ENCODE measurements around the gene NTSR1.

- TF ChIP-seq CTCF (IDR thresholded peaks at IDR 0.05; ENCODE audit: low read depth, low read length, poor library complexity, severe bottlenecking) (no peak), EZH2phosphoT487 (IDR thresholded peaks at IDR 0.05; ENCODE audit: borderline replicate concordance, low read length) (no peak)
Observed at GRCh38 chr20:62706857-62707256, 1.8 kb upstream of the NTSR1 start.

Data from DOHH2 (cell line).